Measurements from ENCODE around the gene ARHGAP28.

DNA sequence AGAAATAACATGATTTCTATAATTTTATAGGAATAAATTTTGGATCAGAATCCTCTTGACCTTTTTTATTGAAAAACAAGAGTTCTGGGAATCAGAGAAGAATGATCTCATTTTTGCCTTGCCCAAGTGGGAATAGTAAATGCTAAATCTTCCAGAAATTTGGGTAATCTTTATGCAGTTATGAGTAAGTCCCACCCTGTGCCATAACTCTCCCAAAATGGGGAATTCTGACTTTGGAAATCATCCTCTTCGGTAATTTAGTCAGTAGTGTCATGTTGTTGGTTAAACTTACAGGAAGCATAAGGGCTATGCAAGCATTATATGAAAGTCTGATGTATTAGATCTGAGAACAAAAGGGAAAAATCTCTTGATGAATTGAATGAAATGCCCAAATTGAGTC lies 20.6 kb upstream of the ARHGAP28 start:
- TF ChIP-seq CTCF (IDR thresholded peaks at IDR 0.05) (no peak), POLR2AphosphoS5 (IDR thresholded peaks at IDR 0.05; ENCODE audit: low read depth, low read length) (no peak), TCF7L2 (IDR thresholded peaks at IDR 0.05; ENCODE audit: low read depth, low read length) (no peak)
